GM21515 (cell line): ENCODE data around the gene ING5.

Source experiments
- ATAC-seq: cut with Tn5 transposase; IDR thresholded peaks from one replicate; pipeline ENCODE4 v1.9.1; 2021; ENCODE audit not compliant: unreplicated experiment

ING5 gene

DNA sequence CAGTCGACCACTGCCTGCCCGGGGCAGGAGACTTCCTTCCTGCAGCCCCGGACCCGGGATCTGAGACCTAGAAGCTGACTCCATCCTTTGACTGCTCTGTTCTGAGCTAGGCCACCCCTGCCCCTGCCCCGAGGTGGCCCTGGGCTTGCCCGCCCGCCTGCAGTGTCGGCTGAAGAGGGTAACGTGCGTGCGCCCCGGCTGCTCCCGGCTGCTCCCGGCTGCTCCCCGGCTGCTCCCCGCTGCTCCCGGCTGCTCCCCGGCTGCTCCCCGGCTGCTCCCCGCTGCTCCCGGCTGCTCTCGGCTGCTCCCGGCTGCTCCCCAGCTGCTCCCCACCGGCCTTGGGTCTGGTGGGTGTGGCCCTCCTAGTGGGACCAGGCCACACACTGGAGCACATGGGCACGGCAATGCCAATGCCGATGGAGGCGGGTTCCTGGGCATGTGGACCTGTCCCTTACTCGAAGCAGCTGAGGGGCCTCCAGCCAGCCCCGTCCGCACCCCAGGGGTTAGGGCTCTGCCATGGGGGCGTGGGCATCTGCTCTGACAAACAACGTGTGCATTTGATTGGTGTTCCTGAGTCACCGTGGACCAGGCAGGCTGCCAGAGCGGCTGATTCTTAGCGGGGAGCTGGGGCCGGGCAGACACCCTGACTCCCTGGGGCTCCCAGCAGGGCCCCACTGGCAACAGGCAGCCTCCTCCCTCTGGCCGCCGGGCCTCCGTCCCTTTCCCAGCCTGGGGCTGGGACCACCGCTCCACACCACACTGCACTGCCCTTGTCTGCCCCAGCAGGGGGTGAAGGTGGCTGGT, 72.8 kb downstream of the ING5 start:
- ATAC-seq: no peak

GRCh38 chr2:241775223-241776177, 73.7 kb downstream of the ING5 start:
- ATAC-seq: no peak

DNA sequence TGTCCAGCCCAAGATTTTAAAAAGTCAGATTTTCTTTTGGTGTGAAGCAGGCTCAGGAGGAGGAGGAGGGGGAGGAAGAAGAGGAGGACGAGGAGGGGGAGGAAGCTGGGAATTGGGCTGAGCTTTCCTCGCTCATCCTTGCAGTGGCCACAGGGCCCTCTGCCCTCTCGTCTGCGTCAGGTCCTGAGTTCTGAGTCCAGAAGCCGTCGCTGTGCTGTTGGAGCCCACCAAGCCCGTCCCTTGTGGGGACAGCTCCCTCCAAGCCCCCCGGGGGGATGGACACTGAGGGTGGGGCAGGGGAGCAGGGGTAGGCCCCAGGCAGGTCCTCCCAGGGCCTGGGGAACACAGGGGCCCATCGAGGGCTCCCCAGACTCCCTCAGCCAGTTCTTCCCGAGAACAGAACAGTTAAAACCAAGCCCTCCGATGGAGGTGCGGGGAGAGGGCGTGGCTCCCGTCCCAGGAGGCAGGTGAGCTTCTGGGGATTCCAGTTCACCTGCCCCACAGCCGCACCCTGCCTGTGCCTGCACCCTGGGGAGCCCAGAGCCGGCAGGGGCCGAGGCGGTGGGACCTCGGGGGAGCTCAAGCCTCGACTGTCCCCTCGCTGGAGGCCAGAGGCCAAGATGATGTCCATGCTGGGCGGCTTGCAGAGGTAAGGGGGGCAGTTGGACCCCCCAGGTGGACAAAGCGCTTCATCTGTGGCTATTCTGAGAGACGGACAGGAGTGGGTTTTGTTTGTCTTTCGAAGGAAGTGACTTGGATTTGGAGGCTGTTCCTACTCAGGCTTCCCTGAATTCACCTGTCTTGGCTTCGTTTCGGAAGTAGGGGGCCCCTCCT, 74.7 kb downstream of the ING5 start, which contains the start of gene GAL3ST2:
Gene GAL3ST2 (plus strand): TSS at position 487 of the 834 bp plus-strand sequence. CDS start 134 bp downstream, at position 621.
- ATAC-seq: no peak

DNA sequence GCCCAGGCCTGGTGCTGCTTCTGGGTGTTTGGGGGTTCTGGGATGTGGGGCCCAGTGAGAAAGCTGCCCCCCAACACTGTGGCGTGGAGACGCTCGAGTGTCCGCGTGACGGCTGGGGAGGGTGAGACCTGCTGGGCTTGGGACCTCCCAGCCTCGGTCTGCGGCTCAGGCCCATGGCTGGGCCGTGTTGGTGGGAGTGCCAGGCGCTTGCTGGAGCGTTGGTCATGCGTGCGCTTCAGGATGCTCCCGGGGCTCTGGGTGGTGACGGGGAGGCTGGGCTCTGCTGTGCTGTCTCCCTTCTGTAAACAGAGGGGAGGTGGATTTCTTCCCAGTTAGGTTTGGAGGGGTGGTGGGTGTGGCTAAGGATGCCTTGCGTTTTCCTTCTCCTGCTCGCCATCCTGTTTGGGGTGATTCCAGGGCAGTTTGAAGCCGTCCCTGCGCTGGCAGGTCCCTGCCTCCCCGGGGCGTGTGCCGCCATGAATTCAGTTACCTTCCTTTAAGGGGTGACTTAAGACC, 75.4 kb downstream of the ING5 start:
- no peak for ATAC-seq

DNA sequence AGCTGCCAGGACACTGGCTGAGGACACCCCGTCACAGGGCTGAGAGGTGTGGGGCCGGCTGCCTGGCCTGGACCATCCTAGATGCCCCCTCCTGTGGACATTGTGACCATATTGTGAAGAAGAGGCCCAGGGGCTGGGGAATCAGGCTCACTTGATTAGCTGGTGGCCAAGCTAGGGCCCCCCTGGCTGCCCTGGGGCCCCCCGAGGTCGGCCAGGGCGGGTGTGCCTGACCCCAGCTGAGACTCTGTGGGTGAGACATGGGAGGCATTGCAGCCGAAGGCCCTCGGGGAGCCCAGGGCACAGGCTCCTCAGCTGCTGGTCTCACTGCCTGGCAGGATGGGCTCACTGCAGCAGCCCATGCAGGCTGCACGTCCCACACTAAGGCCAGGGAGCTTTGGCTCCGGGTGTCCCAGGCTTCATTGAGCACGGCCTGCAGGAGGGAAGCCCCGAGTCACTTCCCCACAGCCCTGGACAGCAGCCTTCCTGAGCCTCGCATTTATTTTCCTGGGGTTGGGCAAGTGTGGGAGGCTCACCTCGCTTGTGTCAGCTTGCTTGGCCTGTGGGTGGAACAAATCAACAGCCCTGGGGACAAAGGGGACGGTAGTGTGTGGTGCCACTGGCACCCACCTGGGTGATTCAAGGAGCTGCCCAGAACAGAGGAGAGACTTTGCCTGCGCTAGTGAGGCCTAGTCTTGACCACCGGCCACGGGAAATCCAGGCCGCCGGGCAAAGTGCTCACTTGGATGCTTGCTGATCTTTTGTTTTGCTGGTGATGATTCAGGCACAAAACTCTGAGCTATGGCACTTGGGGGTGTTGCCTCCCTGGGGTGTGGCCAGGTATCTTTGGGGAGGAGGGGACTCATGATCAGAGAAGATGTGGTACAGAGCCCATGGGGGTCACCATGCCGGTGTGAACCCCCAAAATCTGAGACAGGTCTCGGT, 76.1 kb downstream of the ING5 start:
- no peak for ATAC-seq
